NCI-H1048 (cell line): ENCODE measurements around the gene CASK.

ENCODE experiments used
- DNase-seq: peaks from one replicate; lab custom pipeline; 2025; lab: John Stamatoyannopoulos, UW

CASK gene

GRCh38 chrX:41923211-41923977 is at the start of gene CASK:
TSS of gene CASK (minus strand) at chrX:41923554. CDS start at chrX:41922988, 566 bp downstream.
- DNase-seq: peak; percentile 40

GRCh38 chrX:41971346-41971745 is 48.0 kb upstream of the CASK start:
- DNase-seq: no peak

- no peak for DNase-seq
These were observed 47.1 kb upstream of the CASK start for GRCh38 chrX:41970419-41970818.

GRCh38 chrX:41963348-41963747 is 40.0 kb upstream of the CASK start:
- DNase-seq: no peak

GRCh38 chrX:41960142-41960541 is 36.8 kb upstream of the CASK start:
- no peak for DNase-seq

GRCh38 chrX:41958861-41959260 is 35.5 kb upstream of the CASK start:
- no peak for DNase-seq

- DNase-seq: no peak
These were observed 32.7 kb upstream of the CASK start for GRCh38 chrX:41956027-41956426.

- DNase-seq: no peak
These were observed 28.7 kb upstream of the CASK start for GRCh38 chrX:41952102-41952501.

- no peak for DNase-seq
These were observed 23.7 kb upstream of the CASK start for GRCh38 chrX:41946989-41947612.

GRCh38 chrX:41946235-41946634 is 22.9 kb upstream of the CASK start:
- no peak for DNase-seq

GRCh38 chrX:41935832-41936231 is 12.5 kb upstream of the CASK start:
- DNase-seq: no peak

- DNase-seq: no peak
These were observed 10.2 kb upstream of the CASK start for GRCh38 chrX:41933546-41933945.

GRCh38 chrX:41932885-41933284 is 9.5 kb upstream of the CASK start:
- no peak for DNase-seq

GRCh38 chrX:41931591-41931990 is 8.2 kb upstream of the CASK start:
- no peak for DNase-seq

GRCh38 chrX:41923978-41924683 is 777 bp upstream of the CASK start:
- DNase-seq: no peak

- DNase-seq: no peak
These were observed 763 bp downstream of the CASK start for GRCh38 chrX:41922431-41923151.

GRCh38 chrX:41921492-41922430 is 1.6 kb downstream of the CASK start:
- DNase-seq: no peak

GRCh38 chrX:41919870-41920269 is 3.5 kb downstream of the CASK start:
- DNase-seq: no peak

GRCh38 chrX:41917517-41917916 is 5.8 kb downstream of the CASK start:
- no peak for DNase-seq

- no peak for DNase-seq
These were observed 9.9 kb downstream of the CASK start for GRCh38 chrX:41913476-41913875.

GRCh38 chrX:41912923-41913322 is 10.4 kb downstream of the CASK start:
- no peak for DNase-seq
